Keratinocyte (primary cell): ENCODE results near the gene CDCA4. TPM values are rescaled to one million over a fixed set of nuclear protein-coding genes. Genes with fewer than 3 reads are reported as not detected.

Experiments used
- DNase-seq: peaks from one replicate; pipeline ENCODE4 v3.0.0-alpha.2; 2011; ENCODE audit warnings: low read depth, missing footprints, low spot score
- FAIRE-seq: peaks from 2 replicates; lab custom pipeline; 2011; peaks lifted over from hg19 to GRCh38; lab: Jason Lieb, UNC
- H2AFZ ChIP-seq: 2 replicates; pipeline ENCODE4 v1.6.0; 2012; ENCODE audit warnings: low read length, control low read depth, inconsistent platforms; ENCODE audit not compliant: control insufficient read depth
- H3K27ac ChIP-seq: 2 replicates; pipeline ENCODE4 v1.5.1; 2011; ENCODE audit warnings: low read length; ENCODE audit not compliant: control insufficient read depth, insufficient read depth
- H3K27me3 ChIP-seq: 3 replicates; pipeline ENCODE4 v1.6.0; 2011; ENCODE audit warnings: low read length; ENCODE audit not compliant: control insufficient read depth, insufficient read depth; ENCODE audit errors: extremely low read depth
- H3K36me3 ChIP-seq, 2 experiments: 2 replicates in 1 of 2; 3 replicates in 1 of 2; pipeline ENCODE4 v1.5.1; 2011; ENCODE audit warnings: low read length in 2 of 2, mild to moderate bottlenecking in 1 of 2; ENCODE audit not compliant: control insufficient read depth in 2 of 2, insufficient read depth in 2 of 2; ENCODE audit errors: extremely low read depth in 1 of 2
- H3K4me1 ChIP-seq: 3 replicates; pipeline ENCODE4 v1.5.1; 2011; ENCODE audit warnings: low read length; ENCODE audit not compliant: control insufficient read depth, insufficient read depth; ENCODE audit errors: extremely low read depth
- H3K4me2 ChIP-seq: 3 replicates; pipeline ENCODE4 v1.6.0; 2011; ENCODE audit warnings: low read depth, low read length; ENCODE audit not compliant: control insufficient read depth, insufficient read depth; ENCODE audit errors: extremely low read depth
- H3K4me3 ChIP-seq, 3 experiments: fragments of 200-600 bp in 1 of 3; sonication (generic) in 1 of 3; 2 replicates in 2 of 3; 3 replicates in 1 of 3; pipeline ENCODE4 v1.5.1; 2011 to 2016; ENCODE audit warnings: low read length in 3 of 3, mild to moderate bottlenecking in 3 of 3, control low read depth in 2 of 3, inconsistent platforms in 1 of 3, low read depth in 1 of 3, mixed read lengths in 1 of 3, mixed run types in 1 of 3, moderate library complexity in 1 of 3; ENCODE audit not compliant: control insufficient read depth in 2 of 3, insufficient read depth in 2 of 3; ENCODE audit errors: extremely low read depth in 1 of 3
- H3K79me2 ChIP-seq: 2 replicates; pipeline ENCODE4 v1.6.0; 2012; ENCODE audit warnings: low read length; ENCODE audit not compliant: control insufficient read depth, insufficient read depth
- H3K9ac ChIP-seq: 3 replicates; pipeline ENCODE4 v1.6.0; 2011; ENCODE audit warnings: low read length; ENCODE audit not compliant: control insufficient read depth, insufficient read depth; ENCODE audit errors: extremely low read depth
- H3K9me1 ChIP-seq: 3 replicates; pipeline ENCODE4 v1.6.0; 2011; ENCODE audit warnings: low read length; ENCODE audit not compliant: control insufficient read depth, insufficient read depth; ENCODE audit errors: extremely low read depth
- H3K9me3 ChIP-seq: 2 replicates; pipeline ENCODE4 v1.5.1; 2012; ENCODE audit warnings: low read depth, low read length; ENCODE audit not compliant: control insufficient read depth
- H4K20me1 ChIP-seq: 3 replicates; pipeline ENCODE4 v1.6.0; 2011; ENCODE audit warnings: low read length; ENCODE audit not compliant: control insufficient read depth, insufficient read depth; ENCODE audit errors: extremely low read depth
- CTCF ChIP-seq, 3 experiments: IDR thresholded peaks in 1 of 3; conservative IDR thresholded peaks in 1 of 3; optimal IDR thresholded peaks in 1 of 3; 2 replicates in 2 of 3; 3 replicates in 1 of 3; pipeline versions ENCODE3 to v1.5.1; 2011; ENCODE audit warnings: low read length in 3 of 3, mild to moderate bottlenecking in 3 of 3, moderate library complexity in 2 of 3, control low read depth in 1 of 3, inconsistent platforms in 1 of 3; ENCODE audit not compliant: insufficient read depth in 2 of 3; ENCODE audit errors: extremely low read depth in 1 of 3
- EZH2 ChIP-seq: IDR thresholded peaks from one replicate; pipeline ENCODE4 v1.6.1; 2012; ENCODE audit warnings: inconsistent platforms, mild to moderate bottlenecking, low read length, moderate library complexity
- dilution Hi-C: fragments of 300-500 bp; cut with MboI; formaldehyde crosslinking; loops from one replicate; pipeline ENCODE4 v1.7.0; 2020; ENCODE audit warnings: low sequenced_read_pairs; ENCODE audit not compliant: extremely low pct_ligation_motif_present
- polyA plus RNA-seq, 5 experiments: library from polyadenylated mRNA; depleted of rRNA in 3 of 5; stranded (reverse) in 3 of 5; stranded (forward) in 1 of 5; unstranded in 1 of 5; fragments of >200 nt; gene quantifications; 1 replicate in 1 of 5; 2 replicates in 3 of 5; 3 replicates in 1 of 5; pipeline versions ENCODE4 v1.2.1 to v1.2.3, GENCODE V29; 2011 to 2012; ENCODE audit warnings: missing spikeins in 2 of 5, low read depth in 1 of 5, low replicate concordance in 1 of 5

The CDCA4 gene
- polyA plus RNA-seq, 1 donor (not counting 4 experiments of a cell fraction or from before 2014, with no cell fraction given): 35.7 TPM

- no peaks in the 10 kb centered on the region for H3K9me1 ChIP-seq
- H3K27ac ChIP-seq: no peak overlapping the region
- H3K4me2 ChIP-seq: no peak overlapping the region
- H4K20me1 ChIP-seq: no peaks in the 10 kb centered on the region
- peaks cover 5% of the 10 kb centered on the region for H3K79me2 ChIP-seq
- FAIRE-seq (no peak), DNase-seq (no peak)
- peaks cover 38% of the 10 kb centered on the region for H3K4me1 ChIP-seq
- no peak overlapping the region for H3K4me3 ChIP-seq
- no peak overlapping the region for H2AFZ ChIP-seq
- H3K36me3 ChIP-seq: peaks cover 0 to 2% of the 10 kb centered on the region in 2 experiments
- no peaks in the 10 kb centered on the region for H3K27me3 ChIP-seq
- no peak overlapping the region for H3K9ac ChIP-seq
- dilution Hi-C loops: no loop called here
- TF ChIP-seq CTCF (optimal IDR thresholded peaks at IDR 0.05 in 1 of 3, IDR thresholded peaks at IDR 0.05 in 1 of 3, conservative IDR thresholded peaks at IDR 0.05 in 1 of 3; ENCODE audit: extremely low read depth in 1 of 3, insufficient read depth in 2 of 3, low read length in 3 of 3): no peak
- TF ChIP-seq EZH2: no peak
- no peaks in the 10 kb centered on the region for H3K9me3 ChIP-seq
Measured at GRCh38 chr14:105030836-105031396, 10.0 kb upstream of the CDCA4 start.

- Histone ChIP-seq H3K27me3 (no peaks in the 10 kb centered on the region), H3K27ac (no peak overlapping the region), H3K4me2 (no peak overlapping the region), H3K9ac (no peak overlapping the region), H3K9me3 (no peaks in the 10 kb centered on the region), H3K4me3 (no peak overlapping the region), H3K79me2 (peaks cover 5% of the 10 kb centered on the region), H4K20me1 (no peaks in the 10 kb centered on the region), H2AFZ (no peak overlapping the region), H3K4me1 (peaks cover 45% of the 10 kb centered on the region), H3K36me3 (peaks cover 0 to 2% of the 10 kb centered on the region in 2 experiments), H3K9me1 (no peaks in the 10 kb centered on the region)
- DNase-seq: no peak
- dilution Hi-C loops: no loop called here
- no peak for FAIRE-seq
- TF ChIP-seq CTCF (optimal IDR thresholded peaks at IDR 0.05 in 1 of 3, IDR thresholded peaks at IDR 0.05 in 1 of 3, conservative IDR thresholded peaks at IDR 0.05 in 1 of 3; ENCODE audit: extremely low read depth in 1 of 3, insufficient read depth in 2 of 3, low read length in 3 of 3) (no peak), EZH2 (no peak)
Measured at GRCh38 chr14:105030194-105030593, 9.3 kb upstream of the CDCA4 start.
